GM10266 (cell line): Measurements from ENCODE around the gene ICA1.

Source experiments
- DNase-seq: peaks from one replicate; pipeline ENCODE4 v3.0.0; 2012; ENCODE audit errors: extremely low spot score
- TF ChIP-seq, protein P1 (sequence below): IDR thresholded peaks from 2 replicates; pipeline ENCODE4 v1.5.1; 2012; ENCODE audit warnings: mild to moderate bottlenecking, low read depth; ENCODE audit not compliant: control insufficient read depth, insufficient read depth; ENCODE audit errors: missing control alignments

The ICA1 gene

DNA sequence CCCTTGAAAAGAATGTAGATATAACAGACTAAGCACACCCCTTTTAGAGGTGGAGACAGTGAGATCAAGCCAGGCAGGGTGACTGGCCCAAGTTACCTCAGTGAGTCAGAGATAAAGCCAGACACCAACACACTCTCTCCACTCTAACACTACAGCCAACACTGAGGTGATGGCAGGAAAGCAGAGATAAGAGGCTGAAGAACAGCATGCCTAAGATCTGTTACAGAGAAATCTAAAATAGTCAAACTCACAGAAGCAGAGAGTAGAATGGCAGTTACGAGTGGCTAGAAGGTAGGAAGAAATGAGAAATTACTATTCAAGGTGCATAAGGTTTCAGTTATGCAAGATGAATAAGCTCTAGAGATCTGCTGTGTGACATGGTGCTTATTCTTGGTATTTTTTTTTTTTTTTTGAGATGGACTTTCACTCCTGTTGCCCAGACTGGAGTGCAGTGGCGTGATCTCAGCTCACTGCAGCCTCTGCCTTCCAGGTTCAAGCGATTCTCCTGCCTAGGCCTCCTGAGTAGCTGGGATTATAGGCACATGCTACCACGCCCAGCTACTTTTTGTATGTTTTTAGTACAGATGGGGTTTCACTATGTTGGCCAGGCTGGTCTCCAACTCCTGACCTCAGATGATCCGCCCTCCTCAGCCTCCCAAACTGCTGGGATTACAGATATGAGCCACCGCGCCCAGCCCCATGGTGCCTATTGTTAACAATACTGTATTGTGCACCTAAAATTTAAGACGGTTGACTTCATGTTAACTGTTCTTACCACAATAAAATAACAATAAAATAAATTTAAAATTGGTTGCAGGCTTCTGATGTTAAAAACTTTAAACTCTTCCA, 28.7 kb downstream of the ICA1 start:
- TF ChIP-seq, protein P1, sequence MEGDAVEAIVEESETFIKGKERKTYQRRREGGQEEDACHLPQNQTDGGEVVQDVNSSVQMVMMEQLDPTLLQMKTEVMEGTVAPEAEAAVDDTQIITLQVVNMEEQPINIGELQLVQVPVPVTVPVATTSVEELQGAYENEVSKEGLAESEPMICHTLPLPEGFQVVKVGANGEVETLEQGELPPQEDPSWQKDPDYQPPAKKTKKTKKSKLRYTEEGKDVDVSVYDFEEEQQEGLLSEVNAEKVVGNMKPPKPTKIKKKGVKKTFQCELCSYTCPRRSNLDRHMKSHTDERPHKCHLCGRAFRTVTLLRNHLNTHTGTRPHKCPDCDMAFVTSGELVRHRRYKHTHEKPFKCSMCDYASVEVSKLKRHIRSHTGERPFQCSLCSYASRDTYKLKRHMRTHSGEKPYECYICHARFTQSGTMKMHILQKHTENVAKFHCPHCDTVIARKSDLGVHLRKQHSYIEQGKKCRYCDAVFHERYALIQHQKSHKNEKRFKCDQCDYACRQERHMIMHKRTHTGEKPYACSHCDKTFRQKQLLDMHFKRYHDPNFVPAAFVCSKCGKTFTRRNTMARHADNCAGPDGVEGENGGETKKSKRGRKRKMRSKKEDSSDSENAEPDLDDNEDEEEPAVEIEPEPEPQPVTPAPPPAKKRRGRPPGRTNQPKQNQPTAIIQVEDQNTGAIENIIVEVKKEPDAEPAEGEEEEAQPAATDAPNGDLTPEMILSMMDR = no peak

GRCh38 chr7:8229927-8230326, 32.0 kb downstream of the ICA1 start:
- no peak for DNase-seq
- TF ChIP-seq, protein P1 = no peak

More for the DNA sequence above, 28.7 kb downstream of the ICA1 start:
- DNase-seq = no peak

- DNase-seq = no peak
- TF ChIP-seq, protein P1 = no peak
Measured at GRCh38 chr7:8228766-8229674, 32.9 kb downstream of the ICA1 start.

DNA sequence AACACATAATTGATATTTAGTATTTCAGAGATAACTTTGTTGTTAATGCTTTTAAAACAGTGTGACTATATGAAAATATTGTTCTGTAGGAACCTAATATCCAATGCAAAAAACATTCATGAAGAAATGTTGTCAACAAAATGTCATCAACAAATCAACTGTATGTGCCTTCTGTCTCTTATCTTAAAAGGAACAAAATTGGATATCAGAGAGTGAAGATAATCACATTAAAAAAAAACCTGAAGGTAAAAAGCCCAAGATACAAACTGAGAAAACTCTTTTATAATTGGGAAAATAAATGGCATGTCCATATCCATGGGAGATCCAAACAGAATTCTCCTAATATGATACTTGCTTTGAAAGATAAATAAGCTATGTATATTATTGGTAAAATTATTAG, 33.9 kb downstream of the ICA1 start:
- TF ChIP-seq, protein P1 = no peak
- no peak for DNase-seq

GRCh38 chr7:8227261-8227660, 34.7 kb downstream of the ICA1 start:
- TF ChIP-seq, protein P1 = no peak
- DNase-seq = no peak

DNA sequence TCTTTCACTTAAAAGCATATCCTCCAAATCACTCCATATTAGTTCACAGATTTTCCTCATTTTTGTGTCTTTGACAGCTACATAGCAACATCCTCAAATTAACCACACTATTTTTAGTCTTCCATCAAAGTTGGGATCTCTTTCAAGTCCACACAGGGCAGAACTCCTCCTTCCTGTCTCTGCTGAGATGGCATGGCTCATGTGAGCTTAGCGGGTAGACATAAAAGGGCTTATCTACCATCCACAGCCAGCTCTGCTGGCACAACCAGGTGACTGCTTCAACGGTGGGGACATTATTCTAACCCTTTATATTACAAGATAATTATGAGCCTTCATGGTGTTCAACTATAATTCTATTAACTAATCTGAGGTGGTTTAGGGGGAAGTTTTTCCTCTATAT, 35.5 kb downstream of the ICA1 start:
- TF ChIP-seq, protein P1 = no peak
- DNase-seq = no peak
